Muscle of leg (tissue), 11 donors: ENCODE measurements around the gene CYB5R4. TPM values are rescaled to one million over a fixed set of nuclear protein-coding genes. Genes with fewer than 3 reads are reported as not detected.
"Not testable (repeated sequence)": the region's sequence is repeated elsewhere in the genome, so short reads cannot be mapped to it uniquely, and the experiment has no call there.

Source experiments
- DNase-seq: peaks from one replicate; pipeline ENCODE4 v3.0.0; 2013
- H3K27ac ChIP-seq: one replicate; pipeline ENCODE4 v1.5.1; 2013; ENCODE audit warnings: mild to moderate bottlenecking, low read length, control low read depth
- H3K27me3 ChIP-seq: one replicate; pipeline ENCODE4 v1.6.1; 2013; ENCODE audit warnings: low read length; ENCODE audit not compliant: control insufficient read depth, insufficient read depth
- H3K36me3 ChIP-seq: one replicate; pipeline ENCODE4 v1.6.1; 2013; ENCODE audit warnings: low read length; ENCODE audit not compliant: control insufficient read depth, insufficient read depth
- H3K4me1 ChIP-seq: one replicate; pipeline ENCODE4 v1.6.1; 2013; ENCODE audit warnings: low read length; ENCODE audit not compliant: control insufficient read depth, insufficient read depth
- H3K4me3 ChIP-seq: one replicate; pipeline ENCODE4 v1.5.1; 2013; ENCODE audit warnings: low read length, control low read depth
- H3K9me3 ChIP-seq: replicated peaks from 2 replicates; pipeline ENCODE4 v1.6.1; 2013; ENCODE audit warnings: low read depth, low read length; ENCODE audit not compliant: control insufficient read depth
- WGBS: methylation state at CpG from one replicate; pipeline ENCODE4 v1.1.5; 2013; ENCODE audit warnings: missing lambda C conversion rate; ENCODE audit not compliant: insufficient coverage; 5-methylcytosine and 5-hydroxymethylcytosine counted together
- polyA plus RNA-seq, 8 donors: library from polyadenylated mRNA; unstranded; fragments of 120-200 nt; gene quantifications; one replicate each; pipeline versions ENCODE4 v1.2.1 to v1.2.3, GENCODE V29; 2013; ENCODE audit warnings: inconsistent platforms in 1 of 8, low replicate concordance in 1 of 8; ENCODE audit not compliant: insufficient read length in 8 of 8, insufficient read depth in 1 of 8
- total RNA-seq: library from RNA; stranded (reverse); fragments of 120-200 nt; gene quantifications from one replicate; pipeline ENCODE4 v1.2.4, GENCODE V29; 2013

The CYB5R4 gene
- total and polyA plus RNA-seq, 9 donors = 8.7 to 11.4 (median 10.1) TPM

GRCh38 chr6:83904395-83904794, 44.9 kb downstream of the CYB5R4 start:
- no peaks in the 10 kb centered on the region for H3K36me3 ChIP-seq
- H3K27me3 ChIP-seq = no peaks in the 10 kb centered on the region
- H3K4me3 ChIP-seq = no peak overlapping the region
- H3K27ac ChIP-seq = no peak overlapping the region
- no peak for DNase-seq
- peaks cover 6% of the 10 kb centered on the region for H3K9me3 ChIP-seq
- H3K4me1 ChIP-seq = no peaks in the 10 kb centered on the region
- WGBS = no CpG with 5 or more reads among the region's 4 CpGs

DNA sequence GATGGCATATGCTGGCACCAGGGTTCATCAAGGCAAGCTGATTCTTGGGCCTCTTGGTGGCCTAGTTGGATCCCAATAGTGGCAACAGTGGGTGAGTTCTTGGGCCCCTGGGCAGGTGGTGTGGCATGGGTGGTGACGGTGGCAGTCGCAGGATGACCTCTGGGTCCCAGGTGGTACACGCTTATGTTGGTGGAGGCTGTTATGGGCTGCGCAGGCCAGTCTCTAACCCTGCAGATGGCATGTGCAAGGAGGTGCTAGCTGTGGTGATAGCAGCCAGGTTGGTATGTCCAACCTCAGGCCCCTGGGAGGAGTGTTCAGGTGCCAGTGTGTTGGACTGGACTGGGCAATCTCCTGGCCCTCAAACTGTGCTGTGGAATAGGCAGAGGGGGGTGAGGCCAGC, 46.2 kb downstream of the CYB5R4 start:
- Histone ChIP-seq H3K27ac (no peak overlapping the region), H3K4me1 (no peaks in the 10 kb centered on the region), H3K4me3 (no peak overlapping the region), H3K27me3 (no peaks in the 10 kb centered on the region), H3K9me3 (peaks cover 6% of the 10 kb centered on the region), H3K36me3 (no peaks in the 10 kb centered on the region)
- no peak for DNase-seq
- WGBS = 100% methylated on average over 4 of the region's 4 CpGs

DNA sequence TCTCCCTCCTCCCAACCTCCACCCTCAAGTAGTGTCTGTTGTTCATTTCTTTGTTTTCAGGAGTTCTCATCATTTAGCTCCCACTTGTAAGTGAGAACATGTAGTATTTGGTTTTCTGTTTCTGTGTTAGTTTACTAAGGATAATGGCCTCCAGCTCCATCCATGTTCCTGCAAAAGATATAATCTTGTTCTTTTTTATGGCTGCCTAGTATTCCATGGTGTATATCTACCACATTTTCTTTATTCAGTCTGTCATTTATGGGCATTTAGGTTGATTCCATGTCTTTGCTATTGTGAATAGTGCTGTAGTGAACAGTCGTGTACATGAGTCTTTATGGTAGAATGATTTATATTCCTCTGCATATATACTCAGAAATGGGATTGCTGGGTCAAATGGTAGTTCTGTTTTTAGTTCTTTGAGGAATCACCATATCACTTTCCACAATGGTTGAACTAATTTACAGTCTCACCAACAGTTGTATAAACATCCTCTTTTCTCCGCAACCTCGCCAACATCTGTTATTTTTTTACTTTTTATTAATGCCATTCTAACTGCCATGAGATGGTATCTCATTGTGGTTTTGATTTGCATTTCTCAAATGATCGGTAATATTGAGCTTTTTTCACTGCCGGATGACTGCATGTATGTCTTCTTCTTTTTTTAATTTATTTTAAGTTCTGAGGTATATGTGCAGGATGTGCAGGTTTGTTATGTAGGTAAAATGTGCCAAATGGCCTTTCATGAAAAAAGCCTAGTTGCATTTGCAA, 48.3 kb downstream of the CYB5R4 start:
- H3K36me3 ChIP-seq, H3K9me3 ChIP-seq, DNase-seq, H3K4me1 ChIP-seq, H3K27me3 ChIP-seq, H3K27ac ChIP-seq, H3K4me3 ChIP-seq: not testable (repeated sequence)
- WGBS = no CpG with 5 or more reads among the region's 5 CpGs

DNA sequence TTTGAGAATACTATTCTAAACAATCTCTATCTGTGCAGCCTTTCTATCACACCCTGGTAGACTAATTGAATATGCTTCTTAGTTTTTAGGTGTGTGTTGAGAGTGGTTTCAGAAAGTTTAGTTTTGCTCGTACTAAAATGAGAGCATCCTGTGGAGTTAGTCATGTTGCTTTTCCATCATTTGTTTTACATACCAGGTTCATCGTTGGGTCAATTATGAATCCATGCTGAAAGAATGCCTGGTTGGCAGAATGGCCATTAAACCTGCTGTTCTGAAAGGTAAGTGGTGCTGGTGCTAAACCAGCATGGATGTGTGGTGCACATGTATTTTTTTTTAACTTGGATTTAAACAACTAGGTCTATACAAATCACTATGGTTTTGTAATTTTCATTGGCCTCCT, 49.3 kb downstream of the CYB5R4 start:
- no peaks in the 10 kb centered on the region for H3K27me3 ChIP-seq
- no CpG with 5 or more reads among the region's 2 CpGs for WGBS

GRCh38 chr6:83911278-83911677, 51.8 kb downstream of the CYB5R4 start:
- Histone ChIP-seq H3K4me3 (no peak overlapping the region), H3K9me3 (no peaks in the 10 kb centered on the region), H3K27ac (no peak overlapping the region), H3K36me3 (no peaks in the 10 kb centered on the region), H3K27me3 (no peaks in the 10 kb centered on the region), H3K4me1 (no peaks in the 10 kb centered on the region)
- DNase-seq = no peak

More for the DNA sequence above, 49.3 kb downstream of the CYB5R4 start:
- Histone ChIP-seq H3K4me3 (no peak overlapping the region), H3K4me1 (no peaks in the 10 kb centered on the region), H3K36me3 (no peaks in the 10 kb centered on the region), H3K27ac (no peak overlapping the region), H3K9me3 (peaks cover 6% of the 10 kb centered on the region)
- DNase-seq = no peak

DNA sequence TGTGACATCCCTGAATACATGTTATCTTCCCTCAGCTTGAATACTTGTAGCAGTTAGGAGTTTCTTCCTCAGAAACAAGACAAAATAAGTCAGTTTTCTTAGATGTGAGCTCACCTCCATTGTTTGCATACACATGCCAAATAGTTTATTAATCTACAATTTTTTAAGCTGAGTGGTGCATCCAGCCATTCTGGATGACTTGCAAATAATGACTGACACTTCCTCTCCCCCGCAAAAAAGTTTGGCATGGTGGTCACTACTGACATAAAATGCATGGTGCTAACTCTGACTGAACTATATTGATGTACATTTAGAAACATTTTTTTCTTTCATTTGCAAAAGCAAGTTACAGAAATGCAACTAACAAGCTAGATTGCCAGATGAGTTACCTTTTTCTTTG, 55.5 kb downstream of the CYB5R4 start:
- Histone ChIP-seq H3K27me3 (no peaks in the 10 kb centered on the region), H3K4me1 (no peaks in the 10 kb centered on the region), H3K9me3 (no peaks in the 10 kb centered on the region), H3K4me3 (no peak overlapping the region), H3K27ac (no peak overlapping the region), H3K36me3 (no peaks in the 10 kb centered on the region)
- DNase-seq = no peak
- no CpG with 5 or more reads among the region's 1 CpG for WGBS

- H3K9me3 ChIP-seq = no peaks in the 10 kb centered on the region
- H3K36me3 ChIP-seq = no peaks in the 10 kb centered on the region
- no peak overlapping the region for H3K4me3 ChIP-seq
- H3K4me1 ChIP-seq = no peaks in the 10 kb centered on the region
- no peak for DNase-seq
- H3K27me3 ChIP-seq = no peaks in the 10 kb centered on the region
- H3K27ac ChIP-seq = no peak overlapping the region
These were observed 57.5 kb downstream of the CYB5R4 start for GRCh38 chr6:83917001-83917400.

DNA sequence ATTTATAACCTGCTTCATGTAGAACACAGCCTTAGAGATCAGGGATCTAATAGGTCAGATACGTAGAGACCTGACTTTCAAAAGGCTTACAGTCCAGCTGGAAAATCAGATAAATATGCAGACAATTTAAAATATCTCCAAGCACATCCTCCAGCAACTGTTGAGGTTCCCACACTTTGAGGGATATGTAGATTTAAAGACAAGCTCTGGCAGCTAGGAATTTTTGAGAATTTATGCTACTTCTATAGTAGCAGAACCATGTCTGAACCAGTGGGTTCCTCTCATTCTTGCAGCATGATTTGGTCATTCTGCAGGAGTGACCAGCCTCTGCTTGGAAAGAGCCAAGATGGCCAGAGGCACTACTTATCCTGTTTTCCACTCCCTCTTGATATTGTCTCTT, 60.5 kb downstream of the CYB5R4 start:
- no peak for DNase-seq
- no CpG with 5 or more reads among the region's 1 CpG for WGBS
- Histone ChIP-seq H3K9me3 (no peaks in the 10 kb centered on the region), H3K27ac (no peak overlapping the region), H3K36me3 (peaks cover 1% of the 10 kb centered on the region), H3K4me3 (no peak overlapping the region), H3K4me1 (no peaks in the 10 kb centered on the region), H3K27me3 (no peaks in the 10 kb centered on the region)

- no peaks in the 10 kb centered on the region for H3K4me1 ChIP-seq
- H3K4me3 ChIP-seq = no peak overlapping the region
- H3K27ac ChIP-seq = no peak overlapping the region
- peaks cover 6% of the 10 kb centered on the region for H3K36me3 ChIP-seq
- WGBS = 94% methylated on average over 2 of the region's 5 CpGs
- DNase-seq = no peak
- H3K27me3 ChIP-seq = no peaks in the 10 kb centered on the region
- H3K9me3 ChIP-seq = no peaks in the 10 kb centered on the region
These were observed 61.8 kb downstream of the CYB5R4 start for GRCh38 chr6:83921315-83921714.

- no CpG with 5 or more reads among the region's 2 CpGs for WGBS
- Histone ChIP-seq H3K27me3 (no peaks in the 10 kb centered on the region), H3K36me3 (peaks cover 10% of the 10 kb centered on the region), H3K27ac (no peak overlapping the region), H3K9me3 (no peaks in the 10 kb centered on the region), H3K4me1 (no peaks in the 10 kb centered on the region), H3K4me3 (no peak overlapping the region)
- no peak for DNase-seq
These were observed 68.0 kb downstream of the CYB5R4 start for GRCh38 chr6:83927470-83927869.

DNA sequence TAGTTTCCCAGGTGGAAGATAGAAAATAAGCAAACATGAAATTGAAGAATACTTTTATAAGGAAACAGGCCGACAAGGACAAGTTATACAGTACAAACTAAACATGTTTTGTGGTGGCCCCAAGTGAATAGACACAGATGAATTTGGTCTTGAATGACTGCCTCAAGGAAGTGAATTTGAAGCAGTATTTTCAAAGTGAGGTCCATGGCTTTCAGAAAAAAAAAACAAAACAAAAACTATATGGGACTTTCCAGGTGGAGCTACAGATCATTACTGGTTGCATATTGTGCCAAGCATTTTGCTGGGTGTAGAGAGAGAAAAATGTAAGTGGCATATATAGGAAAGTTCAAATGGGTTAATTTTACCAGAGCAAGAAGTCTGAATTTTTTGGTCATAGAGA, 68.8 kb downstream of the CYB5R4 start:
- peaks cover 13% of the 10 kb centered on the region for H3K36me3 ChIP-seq
- no CpG with 5 or more reads among the region's 1 CpG for WGBS

More for the DNA sequence above, 68.8 kb downstream of the CYB5R4 start:
- Histone ChIP-seq H3K9me3 (no peaks in the 10 kb centered on the region), H3K4me3 (no peak overlapping the region), H3K4me1 (no peaks in the 10 kb centered on the region), H3K27me3 (no peaks in the 10 kb centered on the region), H3K27ac (no peak overlapping the region)
- DNase-seq = no peak
